Endodermal cell (in vitro differentiated cells): ENCODE measurements around the gene NEDD1. TPM values are rescaled to one million over a fixed set of nuclear protein-coding genes. Genes with fewer than 3 reads are reported as not detected.

Experiments used
- DNase-seq: peaks from one replicate; pipeline ENCODE4 v3.0.0-alpha.2; 2017
- H3K27ac ChIP-seq: 2 replicates; pipeline ENCODE4 v1.5.1; 2013; ENCODE audit warnings: mild to moderate bottlenecking, low read depth, low read length, moderate library complexity
- H3K27me3 ChIP-seq: 2 replicates; pipeline ENCODE4 v1.6.1; 2013; ENCODE audit warnings: mild to moderate bottlenecking, low read length, moderate library complexity; ENCODE audit not compliant: insufficient read depth, control insufficient read depth, poor library complexity, severe bottlenecking
- H3K36me3 ChIP-seq: 2 replicates; pipeline ENCODE4 v1.7.0; 2013; ENCODE audit warnings: mild to moderate bottlenecking, low read length, moderate library complexity; ENCODE audit not compliant: control insufficient read depth, insufficient read depth
- H3K4me1 ChIP-seq: one replicate; pipeline ENCODE4 v1.7.0; 2013; ENCODE audit warnings: low read length; ENCODE audit not compliant: control insufficient read depth, insufficient read depth
- H3K4me3 ChIP-seq: 2 replicates; pipeline ENCODE4 v1.5.1; 2013; ENCODE audit warnings: mild to moderate bottlenecking, low read length, moderate library complexity
- H3K9ac ChIP-seq: 2 replicates; pipeline ENCODE4 v1.6.1; 2013; ENCODE audit warnings: mild to moderate bottlenecking, low read length, moderate library complexity; ENCODE audit not compliant: poor library complexity, severe bottlenecking; ENCODE audit errors: extremely low read depth
- H3K9me3 ChIP-seq: 2 replicates; pipeline ENCODE4 v1.6.1; 2013; ENCODE audit warnings: mild to moderate bottlenecking, low read length, moderate library complexity; ENCODE audit not compliant: control insufficient read depth
- H3K27ac Mint-ChIP-seq: 2 replicates; pipeline ENCODE4 v1.8.0; 2020; ENCODE audit warnings: mixed read lengths
- H3K27me3 Mint-ChIP-seq: 2 replicates; pipeline ENCODE4 v1.8.0; 2021; ENCODE audit warnings: mild to moderate bottlenecking, mixed read lengths; ENCODE audit not compliant: insufficient read depth
- H3K36me3 Mint-ChIP-seq: 2 replicates; pipeline ENCODE4 v1.8.0; 2020; ENCODE audit warnings: low read depth, mixed read lengths
- H3K4me1 Mint-ChIP-seq: 2 replicates; pipeline ENCODE4 v1.8.0; 2020; ENCODE audit warnings: mixed read lengths
- H3K4me3 Mint-ChIP-seq: 2 replicates; pipeline ENCODE4 v1.8.0; 2020; ENCODE audit warnings: mild to moderate bottlenecking, moderate library complexity, mixed read lengths
- H3K9me3 Mint-ChIP-seq: 2 replicates; pipeline ENCODE4 v1.8.0; 2020; ENCODE audit warnings: mild to moderate bottlenecking, mixed read lengths
- WGBS, 2 experiments: methylation state at CpG; one replicate each; pipeline versions ENCODE4 v1.1.5 to v1.1.7; 2013; ENCODE audit warnings: missing lambda C conversion rate in 2 of 2, mixed read lengths in 1 of 2; ENCODE audit not compliant: insufficient coverage in 1 of 2, insufficient read length in 1 of 2; 5-methylcytosine and 5-hydroxymethylcytosine counted together
- total RNA-seq, 2 donors: library from RNA; stranded (reverse); fragmentation: NEBNext Ultra II Directional in 1 of 2; extraction: Animal tissue kit (Norgen Biotek cat#: 25700) in 1 of 2; gene quantifications; 2 replicates in 1 of 2; 3 replicates in 1 of 2; pipeline ENCODE4 v1.2.1, GENCODE V29; 2021
- TF ChIP-seq, protein P1 (sequence below): fragments of 200-600 bp; sonication (generic); conservative IDR thresholded peaks from 2 replicates; pipeline ENCODE4 v1.5.0; 2021; ENCODE audit warnings: antibody characterized with exemption, mild to moderate bottlenecking

NEDD1 gene
- total RNA-seq, 2 donors from 2014 or later: 34.6 to 42.1 TPM

- H3K4me1 Mint-ChIP-seq: peaks cover 23% of the 10 kb centered on the region
- WGBS, 2 experiments: 80 to 89% methylated on average over 1 to 2 of the region's 3 CpGs
- H3K4me3 ChIP-seq: no peak overlapping the region
- H3K4me3 Mint-ChIP-seq: no peak overlapping the region
- no peaks in the 10 kb centered on the region for H3K9me3 ChIP-seq
- no peak overlapping the region for H3K27ac Mint-ChIP-seq
- peaks cover 17% of the 10 kb centered on the region for H3K27me3 ChIP-seq
- DNase-seq: no peak
- no peaks in the 10 kb centered on the region for H3K4me1 ChIP-seq
- no peak overlapping the region for H3K9ac ChIP-seq
- no peaks in the 10 kb centered on the region for H3K9me3 Mint-ChIP-seq
- no peaks in the 10 kb centered on the region for H3K36me3 Mint-ChIP-seq
- peaks cover 10% of the 10 kb centered on the region for H3K27me3 Mint-ChIP-seq
- H3K36me3 ChIP-seq: no peaks in the 10 kb centered on the region
- no peak overlapping the region for H3K27ac ChIP-seq
- TF ChIP-seq, protein P1, sequence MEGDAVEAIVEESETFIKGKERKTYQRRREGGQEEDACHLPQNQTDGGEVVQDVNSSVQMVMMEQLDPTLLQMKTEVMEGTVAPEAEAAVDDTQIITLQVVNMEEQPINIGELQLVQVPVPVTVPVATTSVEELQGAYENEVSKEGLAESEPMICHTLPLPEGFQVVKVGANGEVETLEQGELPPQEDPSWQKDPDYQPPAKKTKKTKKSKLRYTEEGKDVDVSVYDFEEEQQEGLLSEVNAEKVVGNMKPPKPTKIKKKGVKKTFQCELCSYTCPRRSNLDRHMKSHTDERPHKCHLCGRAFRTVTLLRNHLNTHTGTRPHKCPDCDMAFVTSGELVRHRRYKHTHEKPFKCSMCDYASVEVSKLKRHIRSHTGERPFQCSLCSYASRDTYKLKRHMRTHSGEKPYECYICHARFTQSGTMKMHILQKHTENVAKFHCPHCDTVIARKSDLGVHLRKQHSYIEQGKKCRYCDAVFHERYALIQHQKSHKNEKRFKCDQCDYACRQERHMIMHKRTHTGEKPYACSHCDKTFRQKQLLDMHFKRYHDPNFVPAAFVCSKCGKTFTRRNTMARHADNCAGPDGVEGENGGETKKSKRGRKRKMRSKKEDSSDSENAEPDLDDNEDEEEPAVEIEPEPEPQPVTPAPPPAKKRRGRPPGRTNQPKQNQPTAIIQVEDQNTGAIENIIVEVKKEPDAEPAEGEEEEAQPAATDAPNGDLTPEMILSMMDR: no peak
These were observed 81.9 kb downstream of the NEDD1 start for GRCh38 chr12:96988919-96989318.

- Mint-ChIP-seq H3K27ac (no peak overlapping the region), H3K27me3 (peaks cover 4% of the 10 kb centered on the region), H3K4me3 (no peak overlapping the region), H3K36me3 (no peaks in the 10 kb centered on the region), H3K4me1 (peaks cover 23% of the 10 kb centered on the region), H3K9me3 (no peaks in the 10 kb centered on the region)
- TF ChIP-seq, protein P1: peak; percentile 83
- H3K9me3 ChIP-seq: no peaks in the 10 kb centered on the region
- peaks cover 11% of the 10 kb centered on the region for H3K27me3 ChIP-seq
- no peak overlapping the region for H3K27ac ChIP-seq
- no peak overlapping the region for H3K4me3 ChIP-seq
- H3K4me1 ChIP-seq: no peaks in the 10 kb centered on the region
- 75 to 85% methylated on average over 5 of the region's 5 CpGs for WGBS, 2 experiments
- H3K36me3 ChIP-seq: no peaks in the 10 kb centered on the region
- DNase-seq: peak; percentile 87
- no peak overlapping the region for H3K9ac ChIP-seq
These were observed 82.9 kb downstream of the NEDD1 start for GRCh38 chr12:96989916-96990315.

DNA sequence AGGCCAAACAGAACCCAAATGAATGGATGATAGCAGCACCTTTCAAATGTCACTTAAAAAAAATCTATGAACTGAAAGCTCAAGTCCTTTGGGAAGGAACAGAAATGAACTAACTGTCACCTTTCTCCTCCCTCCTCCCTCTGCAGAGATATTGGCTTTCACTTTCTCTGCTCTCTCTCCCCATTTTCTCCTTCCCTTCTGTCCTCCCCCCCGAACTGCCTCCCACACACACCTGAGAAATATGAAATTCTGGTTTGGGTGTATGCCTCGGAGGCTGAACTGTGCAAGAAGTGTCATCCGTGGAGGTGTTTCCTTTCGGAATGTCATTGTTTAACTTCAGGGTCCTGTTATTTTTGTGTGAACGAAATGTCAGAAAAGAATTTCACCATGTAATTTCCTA lies 87.8 kb downstream of the NEDD1 start:
- no peaks in the 10 kb centered on the region for H3K9me3 Mint-ChIP-seq
- Histone ChIP-seq H3K27ac (no peak overlapping the region), H3K9me3 (no peaks in the 10 kb centered on the region), H3K27me3 (no peaks in the 10 kb centered on the region), H3K4me1 (no peaks in the 10 kb centered on the region), H3K36me3 (no peaks in the 10 kb centered on the region), H3K9ac (no peak overlapping the region), H3K4me3 (no peak overlapping the region)
- 86 to 87% methylated on average over 2 to 5 of the region's 5 CpGs for WGBS, 2 experiments
- H3K27me3 Mint-ChIP-seq: no peaks in the 10 kb centered on the region
- no peak for DNase-seq
- TF ChIP-seq, protein P1: no peak
- no peak overlapping the region for H3K27ac Mint-ChIP-seq
- no peak overlapping the region for H3K4me3 Mint-ChIP-seq
- H3K36me3 Mint-ChIP-seq: no peaks in the 10 kb centered on the region
- peaks cover 4% of the 10 kb centered on the region for H3K4me1 Mint-ChIP-seq
